GM12873 (cell line): Measurements from ENCODE around the gene SMOC2.

Experiments
- CTCF ChIP-seq: IDR thresholded peaks from 2 replicates; pipeline ENCODE4 v1.5.1; 2012; ENCODE audit warnings: low read depth, mild to moderate bottlenecking, moderate library complexity, low read length, control low read depth; ENCODE audit not compliant: insufficient read depth; ENCODE audit errors: missing control alignments

SMOC2 gene

DNA sequence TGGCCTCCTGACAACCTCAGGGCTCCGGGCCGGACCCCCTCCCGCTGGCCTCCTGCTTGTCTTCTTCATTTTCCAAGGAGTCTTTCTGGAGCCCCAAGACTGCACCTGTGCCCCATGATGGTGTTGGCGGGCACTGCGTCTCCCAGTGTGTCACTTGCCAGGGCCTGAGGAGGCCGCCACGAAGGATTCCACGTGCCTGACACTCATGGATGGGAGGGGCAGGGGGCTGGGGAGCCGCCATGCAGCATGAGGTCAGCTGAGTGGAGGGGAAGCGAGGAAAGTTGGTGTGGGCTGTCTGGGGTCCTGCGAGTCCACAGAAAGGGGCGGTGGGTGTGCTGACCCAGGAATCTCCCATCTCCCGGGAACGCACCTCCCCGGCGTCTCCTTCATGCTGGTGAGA, 165.7 kb downstream of the SMOC2 start:
- no peak for TF ChIP-seq CTCF

GRCh38 chr6:168607272-168608112, 166.5 kb downstream of the SMOC2 start:
- no peak for TF ChIP-seq CTCF

DNA sequence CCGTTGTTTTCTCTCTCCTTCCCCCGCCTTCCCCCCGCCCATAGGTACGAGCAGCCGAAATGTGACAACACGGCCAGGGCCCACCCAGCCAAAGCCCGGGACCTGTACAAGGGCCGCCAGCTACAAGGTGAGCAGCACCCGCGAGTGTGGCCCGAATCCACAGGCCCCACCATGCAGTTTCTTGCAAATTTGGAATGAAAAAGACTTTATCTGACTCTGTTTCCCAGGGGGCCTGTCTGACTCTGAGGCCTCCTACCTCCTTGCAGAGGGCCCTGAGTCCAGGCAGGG, 167.1 kb downstream of the SMOC2 start:
- no peak for TF ChIP-seq CTCF

- TF ChIP-seq CTCF, result no peak
Measured at GRCh38 chr6:168609026-168609685, 168.2 kb downstream of the SMOC2 start.

- no peak for TF ChIP-seq CTCF
Measured at GRCh38 chr6:168609914-168610490, 169.0 kb downstream of the SMOC2 start.

DNA sequence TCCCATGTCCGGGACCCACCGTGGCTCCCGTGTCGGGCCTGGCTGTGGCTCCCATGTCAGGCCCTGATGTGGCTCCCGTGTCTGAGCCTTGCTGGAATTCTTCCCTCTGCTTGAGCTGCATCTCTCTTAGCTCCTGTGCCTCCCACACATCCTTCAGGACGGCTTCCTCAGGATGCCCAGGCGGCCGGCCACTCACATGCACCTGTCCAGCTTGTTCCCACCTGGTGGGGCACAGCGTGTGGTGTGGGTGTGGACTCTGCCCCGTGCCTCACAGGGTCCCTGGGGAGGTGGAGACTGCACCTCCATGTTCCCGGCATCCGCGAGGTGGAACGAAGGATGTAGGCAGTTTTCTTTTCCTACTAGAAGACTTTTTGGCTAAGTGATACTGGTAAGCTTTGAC, 170.7 kb downstream of the SMOC2 start:
- TF ChIP-seq CTCF, result no peak

GRCh38 chr6:168612586-168612985, 171.6 kb downstream of the SMOC2 start:
- no peak for TF ChIP-seq CTCF
